GM12872 (cell line): Measurements from ENCODE around the gene KCNK1.
A peak's percentile ranks its signal among the peaks of the same experiment; 100 is the strongest.

Experiments used
- TF ChIP-seq, protein P1 (sequence below): IDR thresholded peaks from 3 replicates; pipeline ENCODE4 v1.5.1; 2011; ENCODE audit warnings: low read depth, mild to moderate bottlenecking, low read length, moderate library complexity; ENCODE audit not compliant: insufficient read depth

KCNK1 gene

DNA sequence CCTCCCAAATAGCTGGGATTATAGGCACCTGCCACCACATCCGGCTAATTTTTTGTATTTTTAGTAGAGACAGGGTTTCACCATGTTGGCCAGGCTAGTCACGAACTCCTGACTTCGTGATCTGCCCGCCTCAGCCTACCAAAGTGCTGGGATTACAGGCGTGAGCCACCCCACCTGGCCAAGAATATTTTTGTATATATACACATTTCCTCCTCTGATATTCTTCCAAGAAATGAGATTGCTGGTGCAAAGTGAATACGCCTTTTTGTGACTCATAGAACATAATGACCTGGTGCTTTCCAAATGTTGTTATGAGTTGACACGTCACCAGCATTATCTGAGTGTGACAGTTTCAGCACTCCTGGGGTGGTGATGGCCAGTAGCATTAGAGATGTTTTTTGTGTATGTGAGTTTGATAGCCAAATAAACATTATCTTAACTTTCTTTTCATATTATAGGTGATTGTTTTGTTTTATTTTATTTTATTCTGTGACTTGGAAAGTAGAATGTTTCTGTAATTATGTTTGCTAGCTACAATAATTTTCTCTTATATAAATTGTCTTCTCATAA lies 54.9 kb downstream of the KCNK1 start:
- TF ChIP-seq, protein P1, sequence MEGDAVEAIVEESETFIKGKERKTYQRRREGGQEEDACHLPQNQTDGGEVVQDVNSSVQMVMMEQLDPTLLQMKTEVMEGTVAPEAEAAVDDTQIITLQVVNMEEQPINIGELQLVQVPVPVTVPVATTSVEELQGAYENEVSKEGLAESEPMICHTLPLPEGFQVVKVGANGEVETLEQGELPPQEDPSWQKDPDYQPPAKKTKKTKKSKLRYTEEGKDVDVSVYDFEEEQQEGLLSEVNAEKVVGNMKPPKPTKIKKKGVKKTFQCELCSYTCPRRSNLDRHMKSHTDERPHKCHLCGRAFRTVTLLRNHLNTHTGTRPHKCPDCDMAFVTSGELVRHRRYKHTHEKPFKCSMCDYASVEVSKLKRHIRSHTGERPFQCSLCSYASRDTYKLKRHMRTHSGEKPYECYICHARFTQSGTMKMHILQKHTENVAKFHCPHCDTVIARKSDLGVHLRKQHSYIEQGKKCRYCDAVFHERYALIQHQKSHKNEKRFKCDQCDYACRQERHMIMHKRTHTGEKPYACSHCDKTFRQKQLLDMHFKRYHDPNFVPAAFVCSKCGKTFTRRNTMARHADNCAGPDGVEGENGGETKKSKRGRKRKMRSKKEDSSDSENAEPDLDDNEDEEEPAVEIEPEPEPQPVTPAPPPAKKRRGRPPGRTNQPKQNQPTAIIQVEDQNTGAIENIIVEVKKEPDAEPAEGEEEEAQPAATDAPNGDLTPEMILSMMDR = no peak

DNA sequence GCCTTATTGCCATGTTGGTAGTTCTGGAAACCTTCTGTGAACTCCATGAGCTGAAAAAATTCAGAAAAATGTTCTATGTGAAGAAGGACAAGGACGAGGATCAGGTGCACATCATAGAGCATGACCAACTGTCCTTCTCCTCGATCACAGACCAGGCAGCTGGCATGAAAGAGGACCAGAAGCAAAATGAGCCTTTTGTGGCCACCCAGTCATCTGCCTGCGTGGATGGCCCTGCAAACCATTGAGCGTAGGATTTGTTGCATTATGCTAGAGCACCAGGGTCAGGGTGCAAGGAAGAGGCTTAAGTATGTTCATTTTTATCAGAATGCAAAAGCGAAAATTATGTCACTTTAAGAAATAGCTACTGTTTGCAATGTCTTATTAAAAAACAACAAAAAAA lies 57.4 kb downstream of the KCNK1 start:
- TF ChIP-seq, protein P1 = no peak

DNA sequence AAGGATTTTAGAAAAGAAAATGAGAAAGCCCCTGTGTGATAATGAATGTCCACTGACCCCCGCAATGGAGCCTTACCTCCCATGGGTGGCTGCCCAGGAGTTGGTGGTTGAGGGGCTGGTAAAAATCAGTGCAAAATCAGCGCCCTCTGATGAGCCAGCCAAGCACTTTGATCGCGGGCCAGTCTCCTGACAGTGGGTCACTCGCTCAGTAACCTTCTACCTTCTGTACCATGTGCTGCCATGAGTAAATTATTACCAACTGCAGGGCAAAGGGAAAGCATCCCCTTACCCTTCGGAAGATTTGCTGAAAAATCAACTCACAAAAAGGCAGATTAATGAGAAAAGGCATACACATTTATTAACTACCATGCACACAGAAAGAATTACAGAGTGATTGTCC lies 58.8 kb downstream of the KCNK1 start:
- TF ChIP-seq, protein P1 = no peak

DNA sequence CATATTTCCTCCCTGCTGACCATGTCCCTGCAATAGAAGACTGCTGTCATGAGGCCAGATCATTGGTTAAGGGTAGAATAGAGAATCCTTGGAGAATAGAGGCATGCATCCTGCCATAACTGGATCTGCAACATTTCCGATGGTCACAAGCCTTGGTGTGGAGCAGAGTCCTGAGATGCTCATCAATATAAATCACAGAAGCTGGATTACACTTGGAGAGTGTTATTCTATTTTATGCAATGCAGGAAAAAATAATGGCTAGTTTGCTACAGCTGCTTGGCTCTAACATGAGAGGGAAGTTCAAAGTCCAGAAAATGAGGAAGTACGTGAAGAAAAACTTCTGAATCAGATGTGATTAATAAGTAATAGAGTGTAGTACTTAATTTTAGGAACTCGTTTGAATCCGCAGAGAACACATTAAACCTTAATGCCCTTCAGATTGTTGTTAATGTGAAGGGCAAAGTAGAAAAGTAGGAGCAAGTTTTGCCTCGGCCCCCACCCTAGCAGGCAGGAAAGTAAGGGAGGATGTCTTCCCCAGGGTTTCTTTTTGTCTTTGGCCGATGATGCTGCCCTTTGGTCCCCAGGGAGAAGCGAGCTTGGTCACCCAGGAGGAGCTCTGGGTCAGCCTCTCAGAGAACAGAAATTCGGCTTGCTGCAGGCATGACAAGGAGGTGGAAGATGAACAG lies 59.5 kb downstream of the KCNK1 start:
- TF ChIP-seq, protein P1 = no peak

DNA sequence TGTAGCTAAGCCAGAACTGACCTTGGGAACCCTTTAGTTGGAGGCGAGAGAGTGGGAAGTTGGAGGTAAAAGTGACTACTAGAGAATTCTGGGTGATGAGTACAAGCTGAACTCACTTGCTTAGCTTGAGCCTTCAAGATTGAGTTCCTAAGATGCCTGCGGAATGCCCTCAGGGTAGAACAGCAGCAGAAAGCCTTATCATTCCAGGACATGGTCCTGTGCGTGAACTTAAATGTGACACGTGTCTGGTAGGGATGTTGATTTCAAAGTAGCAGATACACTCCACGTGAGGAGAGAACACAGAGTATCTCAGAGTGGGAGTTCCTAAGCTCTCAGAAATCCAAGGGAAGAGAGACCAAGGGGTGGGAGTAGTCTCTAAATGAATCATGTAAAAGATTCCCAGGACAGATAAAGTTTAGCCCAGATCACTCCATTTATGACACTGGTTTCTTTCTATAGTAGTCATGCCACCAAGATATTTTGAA lies 60.1 kb downstream of the KCNK1 start:
- TF ChIP-seq, protein P1 = no peak

DNA sequence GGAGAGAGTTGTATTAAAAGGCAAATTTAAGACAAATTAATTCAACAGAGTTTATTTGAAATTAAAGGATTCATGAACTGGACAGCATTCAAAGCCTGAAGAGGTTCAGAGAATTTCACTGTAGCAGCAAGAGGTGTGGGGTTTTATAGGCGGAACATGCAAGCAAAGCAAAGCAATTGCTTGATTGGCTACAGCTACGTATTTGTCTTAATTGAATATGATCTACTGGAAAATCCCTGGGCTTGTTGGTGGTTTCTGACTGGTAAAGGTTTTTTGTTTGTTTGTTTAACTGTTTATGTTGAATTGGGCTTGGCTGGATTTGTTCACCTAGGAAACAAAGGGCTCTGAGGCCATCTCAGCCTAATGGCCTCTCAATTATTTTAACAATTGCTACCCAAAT lies 61.5 kb downstream of the KCNK1 start:
- TF ChIP-seq, protein P1 = no peak

DNA sequence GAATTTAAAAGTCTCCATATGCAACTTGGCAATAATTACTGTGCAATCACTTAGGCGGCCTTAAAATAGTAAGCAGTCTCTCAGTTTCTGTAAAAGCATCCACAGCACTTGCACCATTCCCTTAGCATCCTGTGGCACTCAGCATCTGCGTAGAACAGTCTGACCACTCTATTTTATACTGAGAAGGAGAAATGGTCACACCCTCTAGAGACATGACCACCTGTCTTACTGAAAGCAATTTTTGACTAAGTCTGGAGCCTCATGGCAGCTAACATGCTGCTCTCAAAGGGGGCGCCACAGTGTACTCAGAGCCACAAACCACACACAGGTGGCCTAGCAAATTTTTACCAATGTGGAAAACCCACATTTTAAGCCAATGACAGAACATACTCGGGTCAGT lies 62.0 kb downstream of the KCNK1 start:
- TF ChIP-seq, protein P1 = peak; percentile 43; the same call in 2 of the 3 replicates
